ENCODE measurements around the gene ACAD10.
"Not testable (repeated sequence)": the region's sequence is repeated elsewhere in the genome, so short reads cannot be mapped to it uniquely, and the experiment has no call there.

ACAD10 gene

DNA sequence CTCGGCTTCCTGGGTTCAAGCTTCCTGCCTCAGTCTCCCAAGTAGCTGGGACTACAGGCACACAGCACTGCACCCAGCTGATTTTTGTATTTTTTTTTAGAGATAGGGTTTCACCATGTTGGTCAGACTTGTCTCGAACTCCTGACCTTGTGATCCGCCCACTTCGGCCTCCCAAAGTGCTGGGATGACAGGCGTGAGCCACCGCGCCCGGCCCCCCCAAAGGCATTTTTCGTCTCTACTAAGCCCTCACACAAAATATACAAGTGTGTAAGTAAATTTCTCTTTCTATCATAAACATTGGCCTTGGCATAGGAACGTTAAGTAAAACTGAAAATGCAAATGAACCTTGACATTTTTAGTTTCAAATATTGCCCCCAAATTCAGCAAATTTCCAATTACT, 2.1 kb downstream of the ACAD10 start:
- DNase-seq, result no peak

DNA sequence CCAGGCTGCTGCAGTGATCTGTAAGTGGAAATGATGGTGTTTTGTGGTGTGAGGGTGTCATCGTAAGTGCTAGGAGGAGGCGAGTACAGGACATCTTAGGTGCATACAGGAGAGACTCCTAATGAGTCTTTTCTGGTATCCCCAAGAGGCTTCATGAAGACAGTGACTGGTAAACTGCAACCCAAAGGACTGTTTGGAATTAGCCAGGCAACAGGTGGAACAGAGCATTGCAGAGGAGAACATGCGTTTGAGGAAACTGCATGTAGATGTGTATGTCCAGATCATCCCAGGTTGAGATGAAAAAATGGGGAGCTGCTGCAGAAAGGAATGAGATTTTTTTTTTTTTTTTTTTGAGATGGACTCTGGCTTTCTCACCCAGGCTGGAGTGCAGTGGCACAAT, 5.4 kb downstream of the ACAD10 start:
- no peak for DNase-seq

- peak; percentile 34 for DNase-seq
These were observed 6.8 kb downstream of the ACAD10 start for GRCh38 chr12:111692575-111693210.

- no peak for DNase-seq
These were observed 8.0 kb downstream of the ACAD10 start for GRCh38 chr12:111693818-111694217.

DNA sequence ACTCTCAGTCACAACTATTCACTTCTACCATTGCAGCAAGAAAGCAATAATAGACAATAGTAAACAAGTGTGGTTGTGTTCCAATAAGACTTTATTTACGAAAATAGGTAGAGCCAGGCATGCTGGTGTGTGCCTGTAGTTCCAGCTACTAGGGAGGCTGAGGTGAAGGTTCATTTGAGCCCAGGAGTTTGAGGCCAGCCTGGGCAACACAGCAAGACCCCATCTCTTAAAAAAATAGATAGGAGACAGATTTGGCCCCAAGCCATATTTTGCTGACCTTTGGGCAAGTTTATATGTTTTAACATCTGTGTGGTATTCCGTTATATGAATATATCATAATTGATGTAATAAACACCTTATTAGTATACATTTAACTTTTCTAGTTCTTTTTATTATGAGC, 14.1 kb downstream of the ACAD10 start:
- no peak for DNase-seq

DNA sequence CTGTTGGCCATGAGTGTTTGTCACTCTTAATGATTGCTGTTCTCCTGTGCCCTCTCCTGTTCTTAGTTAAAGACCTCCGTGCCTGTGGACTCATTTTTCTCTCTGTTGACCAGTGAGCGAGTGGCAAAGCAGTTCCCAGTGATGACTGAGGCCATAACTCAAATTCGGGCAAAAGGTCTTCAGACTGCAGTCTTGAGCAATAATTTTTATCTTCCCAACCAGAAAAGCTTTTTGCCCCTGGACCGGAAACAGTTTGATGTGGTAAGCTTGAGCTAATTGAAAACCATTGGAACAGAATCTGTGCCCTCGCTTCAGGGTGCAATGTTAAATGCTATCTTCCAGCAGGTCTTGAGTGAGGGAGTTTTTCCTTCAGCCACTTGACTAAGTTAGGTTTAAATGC, 19.8 kb downstream of the ACAD10 start:
- DNase-seq, result no peak

DNA sequence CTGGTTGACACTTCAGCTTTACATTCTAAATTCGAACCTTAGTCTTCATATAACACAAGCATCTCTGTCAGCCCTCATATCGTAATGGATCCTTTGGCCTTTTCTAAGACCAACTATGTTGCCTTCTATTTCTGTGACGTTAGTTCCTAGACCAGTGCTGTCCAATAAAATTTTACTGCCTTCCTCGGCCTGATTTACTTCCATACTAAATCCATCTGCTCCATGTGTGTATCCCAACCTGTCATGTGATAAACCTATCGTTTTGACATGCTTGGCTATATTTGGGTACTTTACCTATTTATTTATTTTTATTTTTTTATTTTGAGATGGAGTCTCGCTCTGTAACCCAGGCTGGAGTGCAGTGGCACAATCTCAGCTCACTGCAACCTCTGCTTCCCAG, 20.3 kb downstream of the ACAD10 start:
- DNase-seq, result no peak

- no peak for DNase-seq
These were observed 29.4 kb downstream of the ACAD10 start for GRCh38 chr12:111715279-111715678.

- DNase-seq, result not testable (repeated sequence)
These were observed 33.5 kb downstream of the ACAD10 start for GRCh38 chr12:111719316-111719715.

- DNase-seq, result no peak
These were observed 34.6 kb downstream of the ACAD10 start for GRCh38 chr12:111720457-111720856.

DNA sequence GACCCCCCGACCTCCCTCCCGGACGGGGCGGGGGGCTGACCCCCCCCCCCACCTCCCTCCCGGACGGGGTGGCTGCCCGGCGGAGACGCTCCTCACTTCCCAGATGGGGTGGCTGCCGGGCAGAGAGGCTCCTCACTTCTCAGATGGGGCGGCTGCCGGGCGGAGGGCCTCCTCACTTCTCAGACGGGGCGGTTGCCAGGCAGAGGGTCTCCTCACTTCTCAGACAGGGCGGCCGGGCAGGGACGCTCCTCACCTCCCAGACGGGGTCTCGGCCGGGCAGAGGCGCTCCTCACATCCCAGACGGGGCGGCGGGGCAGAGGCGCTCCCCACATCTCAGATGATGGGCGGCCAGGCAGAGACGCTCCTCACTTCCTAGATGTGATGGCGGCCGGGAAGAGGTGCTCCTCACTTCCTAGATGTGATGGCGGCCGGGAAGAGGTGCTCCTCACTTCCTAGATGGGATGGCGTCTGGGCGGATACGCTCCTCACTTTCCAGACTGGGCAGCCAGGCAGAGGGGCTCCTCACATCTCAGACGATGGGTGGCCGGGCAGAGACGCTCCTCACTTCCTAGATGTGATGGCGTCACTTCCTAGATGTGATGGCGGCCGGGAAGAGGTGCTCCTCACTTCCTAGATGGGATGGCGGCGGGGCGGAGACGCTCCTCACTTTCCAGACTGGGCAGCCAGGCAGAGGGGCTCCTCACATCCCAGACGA, 38.0 kb downstream of the ACAD10 start:
- not testable (repeated sequence) for DNase-seq

- no peak for DNase-seq
These were observed 42.9 kb downstream of the ACAD10 start for GRCh38 chr12:111728795-111729194.

DNA sequence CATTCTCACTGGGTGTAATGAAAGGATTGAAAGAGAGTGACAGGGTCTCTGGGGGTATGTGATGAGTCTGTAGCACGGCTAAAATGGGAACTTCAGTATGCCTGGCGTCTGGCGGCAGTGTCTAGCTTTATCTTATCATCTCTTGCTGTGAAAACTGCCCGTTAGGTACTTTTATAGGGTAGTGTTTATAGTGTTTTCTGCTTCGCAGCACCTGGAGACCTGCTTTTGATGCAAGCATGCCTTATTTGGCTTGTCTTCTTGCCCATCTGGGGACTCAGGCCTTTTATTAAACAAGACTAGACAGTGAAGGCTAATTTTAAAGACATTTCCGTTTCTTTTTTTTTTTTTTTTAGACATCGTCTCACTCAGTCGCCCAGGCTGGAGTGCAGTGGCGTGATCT, 44.6 kb downstream of the ACAD10 start:
- DNase-seq, result no peak

DNA sequence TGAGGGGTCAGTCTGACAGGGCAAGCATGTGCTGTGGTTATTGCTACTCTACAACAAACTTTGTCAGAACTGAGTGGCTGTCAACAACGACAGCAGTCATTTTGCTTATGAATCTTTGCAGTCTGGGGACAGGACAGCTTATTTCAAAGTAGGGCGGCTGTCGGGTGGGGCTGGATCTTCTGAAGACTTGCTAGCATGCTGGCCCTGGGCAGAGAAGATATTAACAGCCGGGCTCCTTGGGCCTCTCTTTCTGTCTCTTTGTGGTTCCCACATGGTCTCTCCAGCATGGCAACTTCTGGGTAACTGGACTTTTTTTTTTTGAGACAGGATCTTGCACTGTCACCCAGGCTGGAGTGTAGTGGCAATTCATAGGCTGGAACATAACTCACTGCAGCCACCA, 46.9 kb downstream of the ACAD10 start:
- DNase-seq, result no peak

GRCh38 chr12:111733340-111733915, 47.6 kb downstream of the ACAD10 start:
- no peak for DNase-seq

GRCh38 chr12:111739524-111739923, 53.7 kb downstream of the ACAD10 start:
- DNase-seq, result not testable (repeated sequence)

DNA sequence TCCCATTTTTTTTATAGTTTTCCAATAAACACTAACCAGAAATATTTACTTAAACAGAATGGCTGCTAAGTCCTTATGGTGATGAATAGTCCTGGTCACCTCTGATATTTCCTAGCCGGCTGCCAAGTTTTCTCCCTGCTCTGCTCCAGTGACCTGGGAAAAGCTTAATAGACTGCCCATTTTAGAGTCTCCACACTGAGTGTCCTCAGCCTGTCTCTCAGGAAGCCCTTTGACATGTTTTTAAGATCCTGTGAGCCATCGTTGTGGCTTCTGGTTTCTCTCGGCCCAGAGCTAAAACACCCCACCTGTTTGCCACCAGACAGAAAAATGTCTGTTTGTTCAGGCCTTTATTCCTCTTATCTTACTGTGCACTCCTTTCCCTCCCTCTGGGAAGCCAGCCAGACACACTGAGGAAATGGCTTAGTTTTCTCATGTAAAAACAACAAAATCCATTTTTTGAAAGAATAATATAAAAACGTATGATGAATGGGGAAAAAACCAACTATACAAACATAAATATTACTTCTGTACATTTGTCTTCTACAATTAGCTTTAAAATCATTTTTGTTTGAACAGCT, 55.5 kb downstream of the ACAD10 start:
- DNase-seq, result no peak

DNA sequence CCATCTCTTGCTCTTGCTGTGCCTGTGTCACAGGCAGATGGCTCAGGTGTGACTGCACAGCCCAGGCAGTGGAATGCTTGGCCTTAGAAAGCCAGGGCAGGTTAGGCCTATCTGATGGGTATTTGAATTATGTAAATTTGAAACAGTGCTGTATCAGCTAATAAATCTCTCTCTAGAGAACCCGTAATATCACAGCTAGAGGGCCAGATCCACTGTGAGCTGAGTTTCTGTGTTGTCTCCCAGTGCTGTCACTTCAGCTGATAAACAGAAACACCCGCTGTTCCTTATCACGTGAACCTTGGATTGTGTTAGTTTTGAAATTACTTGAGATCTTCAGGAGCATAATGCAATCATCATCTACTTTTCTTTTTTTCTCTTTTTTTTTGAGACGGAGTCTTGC, 59.4 kb downstream of the ACAD10 start:
- no peak for DNase-seq

DNA sequence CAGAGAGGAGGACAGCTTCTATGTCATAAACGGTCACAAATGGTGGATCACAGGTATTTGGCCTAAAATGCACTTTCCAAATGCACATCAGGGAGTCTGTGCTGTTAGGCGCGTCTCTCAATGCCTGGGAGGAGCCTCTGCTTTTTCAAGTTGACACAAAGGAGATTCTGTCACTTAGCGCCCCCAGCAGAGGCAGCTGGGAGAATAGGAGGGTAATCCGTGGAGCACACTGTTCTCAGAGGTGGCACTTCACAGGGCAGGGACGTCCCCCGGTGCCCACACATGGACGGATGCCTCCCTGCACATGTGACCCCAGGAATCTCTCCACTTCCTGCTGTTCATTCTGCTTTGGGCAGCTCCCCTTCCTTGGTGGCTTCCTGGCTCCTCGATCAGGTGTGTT, 61.5 kb downstream of the ACAD10 start:
- DNase-seq, result no peak

DNA sequence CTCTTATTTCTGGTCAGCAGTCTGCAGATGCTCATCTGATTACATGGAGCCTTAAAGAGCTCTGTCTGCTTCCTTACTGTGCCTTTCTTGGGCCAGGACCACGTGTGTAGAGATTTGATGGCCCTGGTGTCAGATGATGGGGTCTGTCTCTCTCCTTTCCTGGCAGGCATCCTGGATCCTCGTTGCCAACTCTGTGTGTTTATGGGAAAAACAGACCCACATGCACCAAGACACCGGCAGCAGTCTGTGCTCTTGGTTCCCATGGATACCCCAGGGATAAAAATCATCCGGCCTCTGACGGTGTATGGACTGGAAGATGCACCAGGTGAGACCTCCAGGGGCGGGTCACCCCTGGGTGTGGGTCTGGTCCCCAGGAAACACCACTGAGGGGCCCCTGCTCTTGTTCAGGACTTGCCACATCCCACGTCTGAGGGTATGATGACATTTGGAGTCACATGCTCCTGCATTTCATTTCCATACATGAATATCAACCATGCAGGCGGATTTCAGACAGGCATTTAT, 62.4 kb downstream of the ACAD10 start:
- no peak for DNase-seq

GRCh38 chr12:111748867-111749266, 63.0 kb downstream of the ACAD10 start:
- DNase-seq, result no peak

DNA sequence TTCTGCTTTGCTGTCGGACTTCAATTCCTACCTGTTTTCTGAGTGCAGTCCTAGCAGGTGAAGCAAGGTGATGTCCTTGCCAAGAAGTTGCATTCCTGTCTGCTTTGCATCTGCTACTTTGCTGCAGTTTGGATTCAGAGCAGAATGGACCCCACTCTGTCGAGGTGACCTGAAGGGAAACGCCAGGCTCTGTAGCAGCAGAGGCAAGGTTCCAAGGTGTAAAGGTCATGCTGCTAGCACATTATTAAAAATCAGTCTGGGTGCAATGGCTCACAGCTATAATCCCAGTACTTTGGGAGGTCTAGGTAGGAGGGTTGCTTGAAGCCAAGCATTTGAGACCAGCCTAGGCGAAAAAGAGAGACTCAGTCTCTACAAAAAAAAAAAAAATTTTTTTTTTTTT, 63.5 kb downstream of the ACAD10 start:
- no peak for DNase-seq

DNA sequence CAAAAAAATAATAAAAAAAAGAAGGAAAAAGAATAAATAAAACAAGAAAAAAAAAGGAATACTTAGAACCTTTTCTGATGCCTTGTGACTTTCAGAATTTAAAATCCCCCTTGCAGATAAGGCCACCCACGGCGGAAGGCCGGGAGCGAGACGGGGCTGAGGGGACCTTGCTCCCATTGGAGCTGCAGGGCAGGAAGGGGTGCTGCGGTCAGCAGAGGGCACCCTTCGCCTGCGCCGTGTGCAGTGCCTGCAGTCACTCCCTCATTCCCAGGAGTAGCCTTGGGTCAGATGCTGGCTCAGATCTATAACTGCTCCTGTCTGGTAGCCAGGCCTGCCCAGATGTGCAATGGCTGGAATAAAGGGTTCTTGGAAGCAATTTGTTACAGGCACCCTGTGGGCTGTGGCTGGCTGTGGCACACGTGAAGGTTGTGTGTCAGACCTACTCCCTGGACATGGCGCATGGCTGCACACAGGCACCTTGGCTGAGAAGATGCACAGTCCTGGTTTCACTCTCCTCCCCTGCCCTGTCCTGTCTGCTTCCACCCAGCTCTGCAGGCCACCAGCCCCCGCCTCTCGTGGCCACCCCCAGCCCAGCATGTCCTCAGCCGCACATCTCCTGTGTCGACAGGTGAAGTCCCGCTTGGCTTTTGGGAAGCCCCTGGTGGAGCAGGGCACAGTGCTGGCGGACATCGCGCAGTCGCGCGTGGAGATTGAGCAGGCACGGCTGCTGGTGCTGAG, 67.5 kb downstream of the ACAD10 start:
- DNase-seq, result peak; percentile 47

All from HCEC 1CT (cell line).